Hepatocyte (in vitro differentiated cells): ENCODE data around the gene DPYD. TPM values are rescaled to one million over a fixed set of nuclear protein-coding genes. Genes with fewer than 3 reads are reported as not detected.

Source experiments
- DNase-seq: peaks from one replicate; pipeline ENCODE4 v3.0.0-alpha.2; 2016; ENCODE audit warnings: low spot score
- H2AFZ ChIP-seq: fragments of 200-600 bp; sonication (generic); 2 replicates; pipeline ENCODE4 v1.6.0; 2016; ENCODE audit warnings: antibody characterized with exemption, mild to moderate bottlenecking
- H3K27ac ChIP-seq: fragments of 200-600 bp; sonication (generic); 2 replicates; pipeline ENCODE4 v1.5.1; 2016; ENCODE audit warnings: mild to moderate bottlenecking
- H3K27me3 ChIP-seq: fragments of 200-600 bp; sonication (generic); 2 replicates; pipeline ENCODE4 v1.6.1; 2016
- H3K36me3 ChIP-seq: fragments of 200-600 bp; sonication (generic); replicated peaks from 2 replicates; pipeline ENCODE4 v1.5.1; 2016; ENCODE audit warnings: low read depth; ENCODE audit not compliant: insufficient read depth
- H3K4me1 ChIP-seq: fragments of 200-600 bp; sonication (generic); 2 replicates; pipeline ENCODE4 v1.5.1; 2016; ENCODE audit warnings: mild to moderate bottlenecking, moderate library complexity; ENCODE audit not compliant: insufficient read depth
- H3K4me2 ChIP-seq: fragments of 200-600 bp; sonication (generic); 2 replicates; pipeline ENCODE4 v1.6.0; 2016
- H3K4me3 ChIP-seq: fragments of 200-600 bp; sonication (generic); 2 replicates; pipeline ENCODE4 v1.5.1; 2016; ENCODE audit warnings: mild to moderate bottlenecking
- H3K79me2 ChIP-seq: fragments of 200-600 bp; sonication (generic); 2 replicates; pipeline ENCODE4 v1.6.0; 2017; ENCODE audit warnings: mild to moderate bottlenecking
- H3K9me2 ChIP-seq: fragments of 200-600 bp; sonication (generic); replicated peaks from 2 replicates; pipeline ENCODE4 v1.6.0; 2017; ENCODE audit warnings: mild to moderate bottlenecking; ENCODE audit not compliant: insufficient read depth
- H3K9me3 ChIP-seq: fragments of 200-600 bp; sonication (generic); 2 replicates; pipeline ENCODE4 v1.5.1; 2016; ENCODE audit warnings: low read depth, mild to moderate bottlenecking
- H4K20me1 ChIP-seq: fragments of 200-600 bp; sonication (generic); 2 replicates; pipeline ENCODE4 v1.6.0; 2016; ENCODE audit warnings: mild to moderate bottlenecking; ENCODE audit not compliant: insufficient read depth, poor library complexity, severe bottlenecking
- EZH2 ChIP-seq: fragments of 200-600 bp; sonication (generic); IDR thresholded peaks from 2 replicates; pipeline ENCODE4 v1.6.1; 2016; ENCODE audit warnings: antibody characterized with exemption, mild to moderate bottlenecking, borderline replicate concordance
- EZH2phosphoT487 ChIP-seq: fragments of 200-600 bp; sonication (generic); IDR thresholded peaks from one replicate; pipeline ENCODE4 v1.6.1; 2018; ENCODE audit warnings: antibody characterized with exemption, mild to moderate bottlenecking, low read depth, moderate library complexity; ENCODE audit not compliant: unreplicated experiment, severe bottlenecking
- WGBS: methylation state at CpG from one replicate; pipeline ENCODE4 v1.1.6; 2016; ENCODE audit warnings: low lambda C conversion rate; ENCODE audit errors: missing lambda C conversion rate; 5-methylcytosine and 5-hydroxymethylcytosine counted together
- polyA plus RNA-seq: library from polyadenylated mRNA; unstranded; fragments of >200 nt; fragmentation: Nextera tagmentation; extraction: Ambion mirVana; gene quantifications from 2 replicates; pipeline ENCODE4 v1.2.1, GENCODE V29; 2016
- total RNA-seq: library from RNA; depleted of rRNA; stranded (reverse); fragments of >200 nt; gene quantifications from 2 replicates; pipeline ENCODE4 v1.2.3, GENCODE V29; 2014
- TF ChIP-seq, protein P1 (sequence below): fragments of 200-600 bp; sonication (generic); IDR thresholded peaks from 2 replicates; pipeline ENCODE4 v1.5.1; 2016; ENCODE audit warnings: antibody characterized with exemption, mild to moderate bottlenecking; ENCODE audit not compliant: poor library complexity

Gene DPYD
- total and polyA plus RNA-seq, 2 experiments from 2014 or later, result 7.5 to 21.8 TPM

DNA sequence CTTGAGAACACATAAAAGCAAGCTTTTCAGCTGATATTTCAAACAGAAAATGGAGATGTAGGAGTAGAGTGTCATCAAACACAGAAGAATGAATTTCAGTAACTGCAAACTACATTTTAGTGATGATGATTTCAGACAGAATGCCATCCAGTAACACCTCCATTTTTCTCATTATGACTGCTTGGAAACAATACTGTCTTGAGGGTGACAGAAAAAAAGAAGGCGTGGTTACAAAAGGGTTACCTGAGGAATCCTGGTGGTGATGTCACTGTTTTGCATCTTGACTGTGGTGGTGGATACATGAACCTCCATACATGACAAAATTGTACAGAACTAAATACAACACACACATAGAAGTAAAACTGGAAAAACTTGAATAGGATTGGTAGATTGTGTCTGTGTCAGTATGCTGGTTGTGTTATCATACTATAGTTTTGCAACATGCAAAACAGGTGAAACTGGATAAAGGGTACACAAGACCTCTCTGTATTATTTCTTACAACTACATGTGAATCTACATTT lies 823.4 kb downstream of the DPYD start:
- DNase-seq, result no peak
- no peaks in the 10 kb centered on the region for H3K9me2 ChIP-seq
- no peak overlapping the region for H3K27ac ChIP-seq
- no peak overlapping the region for H3K4me3 ChIP-seq
- no peak overlapping the region for H3K4me2 ChIP-seq
- H3K36me3 ChIP-seq, result no peaks in the 10 kb centered on the region
- no peaks in the 10 kb centered on the region for H3K4me1 ChIP-seq
- H3K9me3 ChIP-seq, result no peaks in the 10 kb centered on the region
- TF ChIP-seq, protein P1, sequence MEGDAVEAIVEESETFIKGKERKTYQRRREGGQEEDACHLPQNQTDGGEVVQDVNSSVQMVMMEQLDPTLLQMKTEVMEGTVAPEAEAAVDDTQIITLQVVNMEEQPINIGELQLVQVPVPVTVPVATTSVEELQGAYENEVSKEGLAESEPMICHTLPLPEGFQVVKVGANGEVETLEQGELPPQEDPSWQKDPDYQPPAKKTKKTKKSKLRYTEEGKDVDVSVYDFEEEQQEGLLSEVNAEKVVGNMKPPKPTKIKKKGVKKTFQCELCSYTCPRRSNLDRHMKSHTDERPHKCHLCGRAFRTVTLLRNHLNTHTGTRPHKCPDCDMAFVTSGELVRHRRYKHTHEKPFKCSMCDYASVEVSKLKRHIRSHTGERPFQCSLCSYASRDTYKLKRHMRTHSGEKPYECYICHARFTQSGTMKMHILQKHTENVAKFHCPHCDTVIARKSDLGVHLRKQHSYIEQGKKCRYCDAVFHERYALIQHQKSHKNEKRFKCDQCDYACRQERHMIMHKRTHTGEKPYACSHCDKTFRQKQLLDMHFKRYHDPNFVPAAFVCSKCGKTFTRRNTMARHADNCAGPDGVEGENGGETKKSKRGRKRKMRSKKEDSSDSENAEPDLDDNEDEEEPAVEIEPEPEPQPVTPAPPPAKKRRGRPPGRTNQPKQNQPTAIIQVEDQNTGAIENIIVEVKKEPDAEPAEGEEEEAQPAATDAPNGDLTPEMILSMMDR, result no peak
- no peak for TF ChIP-seq EZH2
- TF ChIP-seq EZH2phosphoT487, result no peak
- H3K27me3 ChIP-seq, result no peaks in the 10 kb centered on the region
- H3K79me2 ChIP-seq, result no peaks in the 10 kb centered on the region
- H2AFZ ChIP-seq, result no peak overlapping the region
- no peaks in the 10 kb centered on the region for H4K20me1 ChIP-seq
- WGBS, result 100% methylated on average over 1 of the region's 1 CpG

DNA sequence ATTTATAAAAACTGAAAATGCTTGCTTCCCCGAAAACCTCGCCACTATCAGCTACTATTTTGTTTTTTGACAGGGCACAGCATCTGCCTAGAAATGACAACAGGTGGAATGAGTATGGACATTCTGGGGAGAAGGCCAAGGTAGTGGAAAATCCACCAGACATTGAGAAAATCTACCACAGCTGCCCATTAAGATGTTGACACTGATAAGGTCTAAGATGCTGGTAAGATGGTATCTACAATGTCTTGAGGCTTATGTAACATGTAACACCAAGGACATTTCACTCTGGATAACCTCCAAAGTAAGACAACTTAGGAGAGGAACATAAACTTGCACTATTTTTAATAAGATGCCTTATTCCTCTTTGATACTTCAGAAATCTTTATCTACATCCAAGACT lies 825.1 kb downstream of the DPYD start:
- no peaks in the 10 kb centered on the region for H4K20me1 ChIP-seq
- H3K27me3 ChIP-seq, result no peaks in the 10 kb centered on the region
- no peaks in the 10 kb centered on the region for H3K9me2 ChIP-seq
- peaks cover 8% of the 10 kb centered on the region for H3K4me1 ChIP-seq
- WGBS, result 96% methylated on average over 2 of the region's 2 CpGs
- no peak overlapping the region for H3K27ac ChIP-seq
- no peaks in the 10 kb centered on the region for H3K9me3 ChIP-seq
- H3K36me3 ChIP-seq, result no peaks in the 10 kb centered on the region
- TF ChIP-seq, protein P1, result no peak
- TF ChIP-seq EZH2, result no peak
- H3K79me2 ChIP-seq, result no peaks in the 10 kb centered on the region
- H3K4me3 ChIP-seq, result no peak overlapping the region
- no peak for DNase-seq
- H2AFZ ChIP-seq, result no peak overlapping the region
- no peak overlapping the region for H3K4me2 ChIP-seq

DNA sequence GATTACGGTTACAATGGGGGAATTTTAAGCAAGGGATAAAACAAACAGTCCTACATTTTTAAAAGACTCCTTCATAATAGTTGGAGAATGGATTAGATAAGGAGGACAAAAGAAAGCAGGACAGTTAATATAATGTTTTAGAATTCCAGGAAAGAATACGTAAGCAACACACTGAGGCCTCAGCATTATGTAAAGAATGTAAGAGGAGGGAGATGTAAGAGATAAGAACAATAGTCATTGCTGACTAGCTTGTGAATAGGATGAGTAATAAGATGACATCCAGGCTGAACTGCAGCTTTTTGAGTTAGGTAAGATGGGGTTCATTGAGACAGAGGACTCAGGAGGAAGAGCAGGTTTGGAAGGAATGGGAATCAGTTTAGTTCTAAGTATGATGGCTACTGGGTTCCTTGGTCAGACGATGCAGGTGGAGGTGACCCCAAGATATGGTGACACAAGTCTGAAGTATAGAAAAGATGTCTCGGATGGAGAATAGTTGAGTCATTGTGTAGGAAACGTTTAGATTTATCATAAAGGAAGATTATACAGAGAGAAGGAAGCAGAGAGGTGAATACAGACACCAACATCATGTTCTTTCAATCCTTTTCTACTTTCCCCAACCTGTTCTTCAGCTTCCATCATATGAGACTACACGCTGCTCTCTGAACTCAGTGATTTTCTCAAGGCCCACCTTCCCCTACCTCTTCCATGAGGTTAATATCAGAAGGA lies 826.4 kb downstream of the DPYD start:
- Histone ChIP-seq H3K27me3 (no peaks in the 10 kb centered on the region), H3K36me3 (no peaks in the 10 kb centered on the region), H3K9me3 (no peaks in the 10 kb centered on the region), H3K4me3 (no peak overlapping the region), H3K27ac (no peak overlapping the region), H4K20me1 (no peaks in the 10 kb centered on the region), H3K4me1 (peaks cover 9% of the 10 kb centered on the region), H2AFZ (no peak overlapping the region), H3K9me2 (no peaks in the 10 kb centered on the region), H3K79me2 (no peaks in the 10 kb centered on the region), H3K4me2 (no peak overlapping the region)
- no peak for TF ChIP-seq EZH2phosphoT487
- no peak for TF ChIP-seq EZH2
- TF ChIP-seq, protein P1, result no peak
- no peak for DNase-seq
- 73% methylated on average over 6 of the region's 6 CpGs for WGBS
